Gastrocnemius medialis (tissue), 4 donors: Measurements from ENCODE around the gene AFTPH.

Experiments
- CTCF ChIP-seq, 5 experiments: fragments of 450-650 bp in 3 of 5; fragments of 200-600 bp in 2 of 5; sonication (generic) in 2 of 5; IDR thresholded peaks in 4 of 5; conservative IDR thresholded peaks in 1 of 5; 1 replicate in 4 of 5; 2 replicates in 1 of 5; pipeline ENCODE4 v1.5.1; 2016 to 2019; ENCODE audit warnings: antibody characterized with exemption in 5 of 5, mild to moderate bottlenecking in 3 of 5, moderate library complexity in 3 of 5
- POLR2A ChIP-seq, 2 donors: fragments of 450-650 bp; IDR thresholded peaks; one replicate each; pipeline ENCODE4 v1.6.1; 2017; ENCODE audit warnings: antibody characterized with exemption in 2 of 2, mild to moderate bottlenecking in 2 of 2, moderate library complexity in 2 of 2

GRCh38 chr2:64615192-64615763 is 91.2 kb downstream of the AFTPH start:
- TF ChIP-seq POLR2A (IDR thresholded peaks at IDR 0.05) (no peak), CTCF (IDR thresholded peaks at IDR 0.05 in 4 of 5, conservative IDR thresholded peaks at IDR 0.05 in 1 of 5) (no peak)
